IMR-90 (cell line): ENCODE data around the gene TBC1D9.

Experiments used
- BHLHE40 ChIP-seq: fragments of 150-350 bp; IDR thresholded peaks from 2 replicates; pipeline ENCODE4 v1.6.1; 2016; ENCODE audit warnings: mild to moderate bottlenecking, low read depth, low read length
- CEBPB ChIP-seq: IDR thresholded peaks from 2 replicates; pipeline ENCODE4 v1.6.1; 2012; ENCODE audit warnings: low read depth, low read length, improper control_type of control experiment
- CHD1 ChIP-seq: IDR thresholded peaks from 2 replicates; pipeline ENCODE4 v1.6.1; 2012; ENCODE audit warnings: low read depth, low read length, improper control_type of control experiment
- POLR2A ChIP-seq: IDR thresholded peaks from 2 replicates; pipeline ENCODE4 v1.6.1; 2012; ENCODE audit warnings: mild to moderate bottlenecking, low read depth, low read length
- RAD21 ChIP-seq: IDR thresholded peaks from 2 replicates; pipeline ENCODE4 v1.6.1; 2012; ENCODE audit warnings: low read length, improper control_type of control experiment
- RCOR1 ChIP-seq: IDR thresholded peaks from 2 replicates; pipeline ENCODE4 v1.6.1; 2012; ENCODE audit warnings: mild to moderate bottlenecking, low read length, improper control_type of control experiment; ENCODE audit not compliant: insufficient replicate concordance
- SMC3 ChIP-seq: fragments of 150-350 bp; IDR thresholded peaks from 2 replicates; pipeline ENCODE4 v1.6.1; 2016; ENCODE audit warnings: low read depth, mild to moderate bottlenecking, antibody characterized with exemption, low read length, moderate library complexity
- TF ChIP-seq, protein P1 (sequence below): conservative IDR thresholded peaks from 2 replicates; pipeline ENCODE4 v1.5.1; 2012; ENCODE audit warnings: mild to moderate bottlenecking, low read depth, low read length, improper control_type of control experiment
- TF ChIP-seq, protein P2 (sequence below): fragments of 150-350 bp; IDR thresholded peaks from 2 replicates; pipeline ENCODE4 v1.6.1; 2017; ENCODE audit warnings: mild to moderate bottlenecking, antibody characterized with exemption, low read length, low read depth

DNA sequence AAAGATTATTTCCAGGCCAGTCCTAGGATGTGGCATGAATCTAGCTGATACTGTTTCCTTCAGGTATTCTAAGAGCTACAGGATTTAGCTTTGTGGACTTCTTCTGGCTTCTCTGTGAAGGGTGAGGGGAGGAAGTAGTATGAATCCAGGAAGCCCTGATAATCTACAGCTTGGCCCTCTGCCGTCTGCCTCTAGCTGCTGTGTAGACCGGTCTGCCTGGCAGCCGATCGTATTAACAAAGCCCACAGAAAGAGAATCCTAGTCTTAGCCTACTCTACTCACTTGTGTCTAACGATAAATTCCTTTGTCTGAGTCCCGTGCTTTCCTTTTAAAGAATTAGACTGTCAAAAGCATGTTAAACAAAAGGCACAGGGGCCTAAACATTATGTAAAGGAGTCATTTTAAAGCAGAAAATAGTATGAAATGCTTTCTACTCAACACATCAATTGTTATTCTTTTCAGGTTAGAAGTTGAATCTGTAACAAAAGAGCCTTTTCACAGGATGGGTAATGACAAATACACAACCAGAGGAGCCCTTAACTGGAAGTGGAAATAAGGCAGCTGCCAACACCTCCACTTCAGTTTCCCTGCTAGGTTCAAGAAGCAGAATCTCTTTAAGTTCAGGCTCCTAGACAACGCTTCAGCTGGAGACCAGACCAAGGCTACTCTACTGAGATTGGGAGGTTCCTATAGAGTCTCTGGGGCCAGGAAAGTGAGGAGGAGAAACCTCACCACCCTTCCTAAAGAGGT, 138.5 kb downstream of the TBC1D9 start:
- TF ChIP-seq CEBPB, result no peak
- no peak for TF ChIP-seq POLR2A
- TF ChIP-seq, protein P1, sequence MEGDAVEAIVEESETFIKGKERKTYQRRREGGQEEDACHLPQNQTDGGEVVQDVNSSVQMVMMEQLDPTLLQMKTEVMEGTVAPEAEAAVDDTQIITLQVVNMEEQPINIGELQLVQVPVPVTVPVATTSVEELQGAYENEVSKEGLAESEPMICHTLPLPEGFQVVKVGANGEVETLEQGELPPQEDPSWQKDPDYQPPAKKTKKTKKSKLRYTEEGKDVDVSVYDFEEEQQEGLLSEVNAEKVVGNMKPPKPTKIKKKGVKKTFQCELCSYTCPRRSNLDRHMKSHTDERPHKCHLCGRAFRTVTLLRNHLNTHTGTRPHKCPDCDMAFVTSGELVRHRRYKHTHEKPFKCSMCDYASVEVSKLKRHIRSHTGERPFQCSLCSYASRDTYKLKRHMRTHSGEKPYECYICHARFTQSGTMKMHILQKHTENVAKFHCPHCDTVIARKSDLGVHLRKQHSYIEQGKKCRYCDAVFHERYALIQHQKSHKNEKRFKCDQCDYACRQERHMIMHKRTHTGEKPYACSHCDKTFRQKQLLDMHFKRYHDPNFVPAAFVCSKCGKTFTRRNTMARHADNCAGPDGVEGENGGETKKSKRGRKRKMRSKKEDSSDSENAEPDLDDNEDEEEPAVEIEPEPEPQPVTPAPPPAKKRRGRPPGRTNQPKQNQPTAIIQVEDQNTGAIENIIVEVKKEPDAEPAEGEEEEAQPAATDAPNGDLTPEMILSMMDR, result no peak
- TF ChIP-seq CHD1, result no peak
- no peak for TF ChIP-seq SMC3
- TF ChIP-seq, protein P2, sequence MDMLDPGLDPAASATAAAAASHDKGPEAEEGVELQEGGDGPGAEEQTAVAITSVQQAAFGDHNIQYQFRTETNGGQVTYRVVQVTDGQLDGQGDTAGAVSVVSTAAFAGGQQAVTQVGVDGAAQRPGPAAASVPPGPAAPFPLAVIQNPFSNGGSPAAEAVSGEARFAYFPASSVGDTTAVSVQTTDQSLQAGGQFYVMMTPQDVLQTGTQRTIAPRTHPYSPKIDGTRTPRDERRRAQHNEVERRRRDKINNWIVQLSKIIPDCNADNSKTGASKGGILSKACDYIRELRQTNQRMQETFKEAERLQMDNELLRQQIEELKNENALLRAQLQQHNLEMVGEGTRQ, result no peak
- TF ChIP-seq RAD21, result no peak
- TF ChIP-seq RCOR1, result no peak
- no peak for TF ChIP-seq BHLHE40
